Measurements from ENCODE around the gene SECISBP2. TPM values are rescaled to one million over a fixed set of nuclear protein-coding genes. Genes with fewer than 3 reads are reported as not detected.

SECISBP2 gene
- total and polyA plus RNA-seq, 4 donors = 14.2 to 37.7 (median 24.3) TPM

GRCh38 chr9:89388868-89389177 lies 70.5 kb downstream of the SECISBP2 start:
- Histone ChIP-seq H3K4me1 (ENCODE audit: control insufficient read depth in 4 of 4, insufficient read depth in 4 of 4, low read length in 3 of 4) (peaks cover 19 to 51% (median 42%) of the 10 kb centered on the region in 4 donors), H3K9ac (ENCODE audit: low read depth in 1 of 2, low read length in 2 of 2) (no peak overlapping the region), H3K36me3 (ENCODE audit: control insufficient read depth in 4 of 4, insufficient read depth in 3 of 4, low read depth in 1 of 4, low read length in 3 of 4) (peaks cover 0 to 3% (median 2%) of the 10 kb centered on the region in 4 donors), H3K9me3 (ENCODE audit: control insufficient read depth in 4 of 4, low read length in 3 of 4) (no peaks in the 10 kb centered on the region), H3K27ac (ENCODE audit: low read depth in 1 of 2, low read length in 2 of 2) (peak overlapping the region; percentile 72 to 94), H3K4me3 (ENCODE audit: low read depth in 1 of 3, low read length in 3 of 3) (no peak overlapping the region), H3K27me3 (ENCODE audit: control insufficient read depth in 4 of 4, insufficient read depth in 4 of 4, low read length in 3 of 4) (no peaks in the 10 kb centered on the region)
- TF ChIP-seq RAD21 (IDR thresholded peaks at IDR 0.05) = no peak
- TF ChIP-seq CTCF (IDR thresholded peaks at IDR 0.05; ENCODE audit: low read depth, low read length, missing input control) = no peak
- no peak for TF ChIP-seq SP1 (IDR thresholded peaks at IDR 0.05)
- TF ChIP-seq HNF4A (conservative IDR thresholded peaks at IDR 0.05) = no peak
- no peak for TF ChIP-seq YY1 (IDR thresholded peaks at IDR 0.05)
- no peak for TF ChIP-seq ZBTB33 (IDR thresholded peaks at IDR 0.05)
- no peak for TF ChIP-seq ATF3 (IDR thresholded peaks at IDR 0.05)
- no peak for TF ChIP-seq FOXA1 (IDR thresholded peaks at IDR 0.05)
- no peak for TF ChIP-seq JUND (IDR thresholded peaks at IDR 0.05)
- no peak for TF ChIP-seq HNF4G (IDR thresholded peaks at IDR 0.05)
- TF ChIP-seq GABPA (IDR thresholded peaks at IDR 0.05 in 1 of 2, conservative IDR thresholded peaks at IDR 0.05 in 1 of 2) = no peak
- no peak for DNase-seq (ENCODE audit: low spot score)
- 97% methylated on average over 12 of the region's 12 CpGs for WGBS

GRCh38 chr9:89390068-89390555 lies 71.8 kb downstream of the SECISBP2 start:
- Histone ChIP-seq H3K36me3 (ENCODE audit: control insufficient read depth in 4 of 4, insufficient read depth in 3 of 4, low read depth in 1 of 4, low read length in 3 of 4) (peaks cover 0 to 3% (median 2%) of the 10 kb centered on the region in 4 donors), H3K27ac (ENCODE audit: low read depth in 1 of 2, low read length in 2 of 2) (no peak overlapping the region), H3K4me3 (ENCODE audit: low read depth in 1 of 3, low read length in 3 of 3) (no peak overlapping the region), H3K9ac (ENCODE audit: low read depth in 1 of 2, low read length in 2 of 2) (no peak overlapping the region), H3K27me3 (ENCODE audit: control insufficient read depth in 4 of 4, insufficient read depth in 4 of 4, low read length in 3 of 4) (no peaks in the 10 kb centered on the region), H3K9me3 (ENCODE audit: control insufficient read depth in 4 of 4, low read length in 3 of 4) (no peaks in the 10 kb centered on the region), H3K4me1 (ENCODE audit: control insufficient read depth in 4 of 4, insufficient read depth in 4 of 4, low read length in 3 of 4) (peaks cover 19 to 51% (median 42%) of the 10 kb centered on the region in 4 donors)
- DNase-seq (ENCODE audit: low spot score) = no peak
- 95% methylated on average over 10 of the region's 10 CpGs for WGBS
- TF ChIP-seq NR2F2 (IDR thresholded peaks at IDR 0.05) (no peak), HNF4A (conservative IDR thresholded peaks at IDR 0.05) (no peak), MAX (IDR thresholded peaks at IDR 0.05) (no peak), ATF3 (IDR thresholded peaks at IDR 0.05) (no peak), SP1 (IDR thresholded peaks at IDR 0.05) (no peak), RXRA (IDR thresholded peaks at IDR 0.05) (no peak)

Data from liver (tissue), 9 donors.